PFSK-1 (cell line): ENCODE measurements around the gene SMAD4.

Source experiments
- FOXP2 ChIP-seq: optimal IDR thresholded peaks from 2 replicates; pipeline ENCODE3; 2011; ENCODE audit warnings: borderline replicate concordance, control low read depth, inconsistent platforms; ENCODE audit not compliant: insufficient read depth; ENCODE audit errors: extremely low read length, extremely low read depth
- POLR2AphosphoS5 ChIP-seq: IDR thresholded peaks from 2 replicates; pipeline ENCODE4 v1.6.1; 2012; ENCODE audit warnings: low read depth, mild to moderate bottlenecking, control low read depth, low read length, moderate library complexity
- SIN3A ChIP-seq: IDR thresholded peaks from 2 replicates; pipeline ENCODE4 v1.6.1; 2012; ENCODE audit warnings: mild to moderate bottlenecking, low read length, moderate library complexity, borderline replicate concordance; ENCODE audit not compliant: insufficient read depth
- TAF1 ChIP-seq: IDR thresholded peaks from 2 replicates; pipeline ENCODE4 v1.6.1; 2012; ENCODE audit warnings: low read length, control low read depth, borderline replicate concordance; ENCODE audit not compliant: insufficient read depth
- TF ChIP-seq, protein P1 (sequence below), 2 experiments: IDR thresholded peaks; 2 replicates each; pipeline versions ENCODE4 v1.6.1 to v1.8.0; 2011 to 2012; ENCODE audit warnings: low read depth in 2 of 2, low read length in 2 of 2, control low read depth in 1 of 2, inconsistent platforms in 1 of 2, mild to moderate bottlenecking in 1 of 2, moderate library complexity in 1 of 2; ENCODE audit not compliant: insufficient read depth in 1 of 2

Gene SMAD4

DNA sequence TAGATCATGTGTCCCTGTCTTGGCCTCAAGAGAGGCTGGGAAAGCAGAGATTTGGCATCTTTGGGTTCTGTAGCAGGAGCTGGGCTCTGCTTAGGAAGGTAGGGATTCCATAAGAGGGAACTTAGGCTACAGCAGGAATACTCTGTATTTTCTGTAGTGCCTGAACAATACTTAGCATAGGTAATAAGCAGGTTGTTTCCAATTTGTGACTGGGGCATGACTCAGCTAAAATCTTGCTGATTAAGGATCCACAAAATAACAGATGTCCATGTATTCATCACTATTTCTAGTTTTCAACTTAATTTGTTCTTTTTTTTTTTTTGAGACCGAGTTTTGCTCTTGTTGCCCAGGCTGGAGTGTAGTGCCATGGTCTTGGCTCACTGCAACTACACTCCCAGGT is 68.5 kb downstream of the SMAD4 start:
- TF ChIP-seq FOXP2 (no peak), POLR2AphosphoS5 (no peak), TAF1 (no peak), SIN3A (no peak)
- TF ChIP-seq, protein P1, sequence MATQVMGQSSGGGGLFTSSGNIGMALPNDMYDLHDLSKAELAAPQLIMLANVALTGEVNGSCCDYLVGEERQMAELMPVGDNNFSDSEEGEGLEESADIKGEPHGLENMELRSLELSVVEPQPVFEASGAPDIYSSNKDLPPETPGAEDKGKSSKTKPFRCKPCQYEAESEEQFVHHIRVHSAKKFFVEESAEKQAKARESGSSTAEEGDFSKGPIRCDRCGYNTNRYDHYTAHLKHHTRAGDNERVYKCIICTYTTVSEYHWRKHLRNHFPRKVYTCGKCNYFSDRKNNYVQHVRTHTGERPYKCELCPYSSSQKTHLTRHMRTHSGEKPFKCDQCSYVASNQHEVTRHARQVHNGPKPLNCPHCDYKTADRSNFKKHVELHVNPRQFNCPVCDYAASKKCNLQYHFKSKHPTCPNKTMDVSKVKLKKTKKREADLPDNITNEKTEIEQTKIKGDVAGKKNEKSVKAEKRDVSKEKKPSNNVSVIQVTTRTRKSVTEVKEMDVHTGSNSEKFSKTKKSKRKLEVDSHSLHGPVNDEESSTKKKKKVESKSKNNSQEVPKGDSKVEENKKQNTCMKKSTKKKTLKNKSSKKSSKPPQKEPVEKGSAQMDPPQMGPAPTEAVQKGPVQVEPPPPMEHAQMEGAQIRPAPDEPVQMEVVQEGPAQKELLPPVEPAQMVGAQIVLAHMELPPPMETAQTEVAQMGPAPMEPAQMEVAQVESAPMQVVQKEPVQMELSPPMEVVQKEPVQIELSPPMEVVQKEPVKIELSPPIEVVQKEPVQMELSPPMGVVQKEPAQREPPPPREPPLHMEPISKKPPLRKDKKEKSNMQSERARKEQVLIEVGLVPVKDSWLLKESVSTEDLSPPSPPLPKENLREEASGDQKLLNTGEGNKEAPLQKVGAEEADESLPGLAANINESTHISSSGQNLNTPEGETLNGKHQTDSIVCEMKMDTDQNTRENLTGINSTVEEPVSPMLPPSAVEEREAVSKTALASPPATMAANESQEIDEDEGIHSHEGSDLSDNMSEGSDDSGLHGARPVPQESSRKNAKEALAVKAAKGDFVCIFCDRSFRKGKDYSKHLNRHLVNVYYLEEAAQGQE (IDR thresholded peaks at IDR 0.05; ENCODE audit: insufficient read depth in 1 of 2, low read depth in 2 of 2, low read length in 2 of 2), result no peak

DNA sequence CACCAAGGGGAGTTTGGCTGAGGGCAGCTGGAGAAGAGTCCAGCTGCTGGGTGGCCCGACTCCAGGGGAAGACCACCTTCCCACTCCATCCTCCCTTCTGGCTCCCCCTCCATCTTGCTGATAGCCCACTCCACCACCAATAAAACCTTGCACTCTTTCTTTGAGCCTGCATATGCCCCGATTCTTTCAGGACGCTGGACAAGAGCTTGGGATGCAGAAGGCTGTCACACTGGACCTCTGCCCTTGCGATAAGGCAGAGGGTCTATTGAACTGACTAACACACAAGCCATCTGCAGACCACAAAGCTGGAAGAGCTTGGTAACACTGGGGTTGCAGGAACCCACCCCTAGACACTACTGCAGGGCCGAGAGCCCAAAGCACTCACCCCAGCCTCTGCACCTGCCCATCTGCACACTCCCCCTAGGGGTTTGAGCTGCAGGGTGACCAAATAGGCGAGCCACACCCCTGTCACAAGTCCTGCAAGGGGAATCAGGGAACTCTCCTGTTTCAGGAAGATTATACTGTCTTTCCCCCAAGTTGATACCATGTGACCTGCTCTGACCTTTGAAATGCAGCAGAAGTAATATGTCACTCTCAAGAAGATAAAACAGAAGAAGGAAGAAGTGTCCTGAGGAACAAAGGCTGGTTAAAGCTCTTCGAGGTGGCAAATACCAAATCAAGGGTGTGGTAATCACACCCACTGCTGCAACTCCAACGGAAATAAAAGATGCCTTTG is 70.5 kb downstream of the SMAD4 start:
- TF ChIP-seq TAF1, result no peak
- TF ChIP-seq, protein P1 (IDR thresholded peaks at IDR 0.05; ENCODE audit: insufficient read depth in 1 of 2, low read depth in 2 of 2, low read length in 2 of 2), result peak in 1 of 2 experiments; percentile 51; a peak in 1 of 4 replicates

DNA sequence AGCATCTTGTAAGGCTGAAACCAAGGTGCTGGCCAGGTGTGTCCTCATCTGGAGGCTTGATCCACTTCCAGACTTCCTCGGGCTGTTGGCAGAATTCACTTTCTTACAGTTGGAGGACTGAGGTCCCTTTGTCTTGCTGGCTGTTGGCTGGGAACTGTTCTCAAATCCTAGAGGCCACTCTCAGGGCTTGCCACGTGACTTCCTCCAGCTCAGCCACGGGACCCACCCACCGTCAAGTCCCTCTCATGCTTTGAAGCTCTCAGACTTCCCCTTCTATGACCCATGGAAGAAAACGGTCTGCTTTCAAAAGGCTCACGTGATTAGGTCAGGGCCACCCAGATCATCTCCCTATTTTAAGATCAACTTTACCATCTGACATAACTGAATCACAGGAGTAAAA is 77.1 kb downstream of the SMAD4 start:
- TF ChIP-seq SIN3A (no peak), POLR2AphosphoS5 (no peak), FOXP2 (no peak), TAF1 (no peak)
- TF ChIP-seq, protein P1 (IDR thresholded peaks at IDR 0.05; ENCODE audit: insufficient read depth in 1 of 2, low read depth in 2 of 2, low read length in 2 of 2), result no peak

DNA sequence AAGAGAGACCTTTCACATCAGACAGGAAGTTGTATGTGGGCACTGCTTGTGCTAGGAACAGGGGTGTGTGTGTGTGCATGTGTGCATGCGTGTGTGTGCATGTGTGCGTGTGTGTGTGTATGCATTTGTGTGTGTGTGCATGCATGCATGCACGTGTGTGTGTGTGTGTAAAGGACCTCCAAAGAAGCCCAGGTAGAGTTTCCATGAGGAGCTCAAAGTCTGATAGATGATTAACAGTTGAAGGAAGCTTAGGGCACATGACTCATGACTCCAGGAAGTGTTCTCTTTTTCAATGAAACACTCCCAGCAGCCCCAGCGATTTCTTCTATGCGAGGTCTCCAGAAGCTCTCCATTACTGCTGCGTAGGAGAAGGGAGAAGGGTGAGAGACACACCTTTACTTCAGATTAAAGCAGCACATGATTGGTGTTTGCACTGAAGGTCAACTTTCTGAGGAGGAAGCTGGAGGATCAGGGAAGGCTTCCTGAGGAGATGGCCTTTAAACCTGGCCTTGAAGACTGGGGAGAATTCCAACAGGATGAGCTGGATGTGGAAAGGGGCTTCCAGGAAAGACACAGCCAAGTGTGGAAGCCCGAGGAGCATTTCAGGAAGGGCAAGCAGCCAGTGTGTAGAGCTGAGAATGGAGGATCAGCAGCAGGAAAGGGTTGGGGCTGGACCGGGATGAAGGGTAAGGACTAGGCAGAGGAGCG is 77.7 kb downstream of the SMAD4 start:
- TF ChIP-seq, protein P1 (IDR thresholded peaks at IDR 0.05; ENCODE audit: insufficient read depth in 1 of 2, low read depth in 2 of 2, low read length in 2 of 2), result no peak
- TF ChIP-seq TAF1 (no peak), POLR2AphosphoS5 (no peak), SIN3A (no peak; the same call in 1 of the 2 replicates), FOXP2 (no peak)

DNA sequence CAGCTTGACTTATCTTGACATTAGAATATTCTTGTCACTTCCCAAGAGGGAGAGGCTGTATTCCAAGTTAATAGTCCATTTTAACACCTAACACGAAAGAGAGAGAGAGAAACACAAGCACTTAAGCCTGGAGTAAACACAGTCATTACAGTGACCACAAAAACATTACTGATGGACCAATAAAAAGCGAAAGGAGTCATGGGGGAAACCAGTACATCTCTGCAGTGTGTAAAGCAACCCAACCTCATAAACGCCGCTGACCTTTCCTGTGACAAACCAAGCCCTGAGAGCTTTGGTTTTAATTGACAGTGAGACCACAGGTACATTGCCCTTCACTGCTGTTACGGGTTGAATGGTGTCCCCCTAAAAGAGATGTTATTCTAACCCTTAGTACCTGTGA is 78.3 kb downstream of the SMAD4 start:
- no peak for TF ChIP-seq SIN3A
- TF ChIP-seq, protein P1 (IDR thresholded peaks at IDR 0.05; ENCODE audit: insufficient read depth in 1 of 2, low read depth in 2 of 2, low read length in 2 of 2), result no peak
- no peak for TF ChIP-seq TAF1
- no peak for TF ChIP-seq POLR2AphosphoS5
- TF ChIP-seq FOXP2, result no peak
